Measurements from ENCODE around the gene CHD5.

GRCh38 chr1:6099787-6100765, 80.0 kb downstream of the CHD5 start:
- TF ChIP-seq POLR2A (IDR thresholded peaks at IDR 0.05) (no peak), CTCF (IDR thresholded peaks at IDR 0.05) (no peak)

All from tibial nerve (tissue), 3 donors.